Keratinocyte (primary cell): ENCODE data around the gene NDOR1. TPM values are rescaled to one million over a fixed set of nuclear protein-coding genes. Genes with fewer than 3 reads are reported as not detected.

ENCODE experiments used
- DNase-seq: peaks from one replicate; pipeline ENCODE4 v3.0.0-alpha.2; 2011; ENCODE audit warnings: low read depth, missing footprints, low spot score
- FAIRE-seq: peaks from 2 replicates; lab custom pipeline; 2011; peaks lifted over from hg19 to GRCh38; lab: Jason Lieb, UNC
- H2AFZ ChIP-seq: 2 replicates; pipeline ENCODE4 v1.6.0; 2012; ENCODE audit warnings: low read length, control low read depth, inconsistent platforms; ENCODE audit not compliant: control insufficient read depth
- H3K27ac ChIP-seq: 2 replicates; pipeline ENCODE4 v1.5.1; 2011; ENCODE audit warnings: low read length; ENCODE audit not compliant: control insufficient read depth, insufficient read depth
- H3K27me3 ChIP-seq: 3 replicates; pipeline ENCODE4 v1.6.0; 2011; ENCODE audit warnings: low read length; ENCODE audit not compliant: control insufficient read depth, insufficient read depth; ENCODE audit errors: extremely low read depth
- H3K36me3 ChIP-seq, 2 experiments: 2 replicates in 1 of 2; 3 replicates in 1 of 2; pipeline ENCODE4 v1.5.1; 2011; ENCODE audit warnings: low read length in 2 of 2, mild to moderate bottlenecking in 1 of 2; ENCODE audit not compliant: control insufficient read depth in 2 of 2, insufficient read depth in 2 of 2; ENCODE audit errors: extremely low read depth in 1 of 2
- H3K4me1 ChIP-seq: 3 replicates; pipeline ENCODE4 v1.5.1; 2011; ENCODE audit warnings: low read length; ENCODE audit not compliant: control insufficient read depth, insufficient read depth; ENCODE audit errors: extremely low read depth
- H3K4me2 ChIP-seq: 3 replicates; pipeline ENCODE4 v1.6.0; 2011; ENCODE audit warnings: low read depth, low read length; ENCODE audit not compliant: control insufficient read depth, insufficient read depth; ENCODE audit errors: extremely low read depth
- H3K4me3 ChIP-seq, 3 experiments: fragments of 200-600 bp in 1 of 3; sonication (generic) in 1 of 3; 2 replicates in 2 of 3; 3 replicates in 1 of 3; pipeline ENCODE4 v1.5.1; 2011 to 2016; ENCODE audit warnings: low read length in 3 of 3, mild to moderate bottlenecking in 3 of 3, control low read depth in 2 of 3, inconsistent platforms in 1 of 3, low read depth in 1 of 3, mixed read lengths in 1 of 3, mixed run types in 1 of 3, moderate library complexity in 1 of 3; ENCODE audit not compliant: control insufficient read depth in 2 of 3, insufficient read depth in 2 of 3; ENCODE audit errors: extremely low read depth in 1 of 3
- H3K79me2 ChIP-seq: 2 replicates; pipeline ENCODE4 v1.6.0; 2012; ENCODE audit warnings: low read length; ENCODE audit not compliant: control insufficient read depth, insufficient read depth
- H3K9ac ChIP-seq: 3 replicates; pipeline ENCODE4 v1.6.0; 2011; ENCODE audit warnings: low read length; ENCODE audit not compliant: control insufficient read depth, insufficient read depth; ENCODE audit errors: extremely low read depth
- H3K9me1 ChIP-seq: 3 replicates; pipeline ENCODE4 v1.6.0; 2011; ENCODE audit warnings: low read length; ENCODE audit not compliant: control insufficient read depth, insufficient read depth; ENCODE audit errors: extremely low read depth
- H3K9me3 ChIP-seq: 2 replicates; pipeline ENCODE4 v1.5.1; 2012; ENCODE audit warnings: low read depth, low read length; ENCODE audit not compliant: control insufficient read depth
- H4K20me1 ChIP-seq: 3 replicates; pipeline ENCODE4 v1.6.0; 2011; ENCODE audit warnings: low read length; ENCODE audit not compliant: control insufficient read depth, insufficient read depth; ENCODE audit errors: extremely low read depth
- EZH2 ChIP-seq: IDR thresholded peaks from one replicate; pipeline ENCODE4 v1.6.1; 2012; ENCODE audit warnings: inconsistent platforms, mild to moderate bottlenecking, low read length, moderate library complexity
- dilution Hi-C: fragments of 300-500 bp; cut with MboI; formaldehyde crosslinking; loops from one replicate; pipeline ENCODE4 v1.7.0; 2020; ENCODE audit warnings: low sequenced_read_pairs; ENCODE audit not compliant: extremely low pct_ligation_motif_present
- polyA plus RNA-seq, 5 experiments: library from polyadenylated mRNA; depleted of rRNA in 3 of 5; stranded (reverse) in 3 of 5; stranded (forward) in 1 of 5; unstranded in 1 of 5; fragments of >200 nt; gene quantifications; 1 replicate in 1 of 5; 2 replicates in 3 of 5; 3 replicates in 1 of 5; pipeline versions ENCODE4 v1.2.1 to v1.2.3, GENCODE V29; 2011 to 2012; ENCODE audit warnings: missing spikeins in 2 of 5, low read depth in 1 of 5, low replicate concordance in 1 of 5
- TF ChIP-seq, protein P1 (sequence below), 3 experiments: IDR thresholded peaks in 1 of 3; conservative IDR thresholded peaks in 1 of 3; optimal IDR thresholded peaks in 1 of 3; 2 replicates in 2 of 3; 3 replicates in 1 of 3; pipeline versions ENCODE3 to v1.5.1; 2011; ENCODE audit warnings: low read length in 3 of 3, mild to moderate bottlenecking in 3 of 3, moderate library complexity in 2 of 3, control low read depth in 1 of 3, inconsistent platforms in 1 of 3; ENCODE audit not compliant: insufficient read depth in 2 of 3; ENCODE audit errors: extremely low read depth in 1 of 3

Gene NDOR1
- polyA plus RNA-seq, 1 donor (not counting 4 experiments of a cell fraction or from before 2014, with no cell fraction given), result 3.9 TPM

- dilution Hi-C loops, result no loop called here
- Histone ChIP-seq H3K4me2 (peak overlapping the region; percentile 93), H3K4me3 (peak overlapping the region; percentile 64 to 81 (median 71)), H3K36me3 (no peaks in the 10 kb centered on the region), H3K9ac (peak overlapping the region; percentile 77), H3K9me3 (no peaks in the 10 kb centered on the region), H4K20me1 (peaks cover 2% of the 10 kb centered on the region), H3K9me1 (no peaks in the 10 kb centered on the region), H3K79me2 (peaks cover 41% of the 10 kb centered on the region), H2AFZ (peak overlapping the region; percentile 71), H3K27ac (peak overlapping the region; percentile 47), H3K27me3 (no peaks in the 10 kb centered on the region), H3K4me1 (peaks cover 39% of the 10 kb centered on the region)
- DNase-seq (no peak), FAIRE-seq (no peak)
- TF ChIP-seq EZH2, result no peak
- TF ChIP-seq, protein P1, sequence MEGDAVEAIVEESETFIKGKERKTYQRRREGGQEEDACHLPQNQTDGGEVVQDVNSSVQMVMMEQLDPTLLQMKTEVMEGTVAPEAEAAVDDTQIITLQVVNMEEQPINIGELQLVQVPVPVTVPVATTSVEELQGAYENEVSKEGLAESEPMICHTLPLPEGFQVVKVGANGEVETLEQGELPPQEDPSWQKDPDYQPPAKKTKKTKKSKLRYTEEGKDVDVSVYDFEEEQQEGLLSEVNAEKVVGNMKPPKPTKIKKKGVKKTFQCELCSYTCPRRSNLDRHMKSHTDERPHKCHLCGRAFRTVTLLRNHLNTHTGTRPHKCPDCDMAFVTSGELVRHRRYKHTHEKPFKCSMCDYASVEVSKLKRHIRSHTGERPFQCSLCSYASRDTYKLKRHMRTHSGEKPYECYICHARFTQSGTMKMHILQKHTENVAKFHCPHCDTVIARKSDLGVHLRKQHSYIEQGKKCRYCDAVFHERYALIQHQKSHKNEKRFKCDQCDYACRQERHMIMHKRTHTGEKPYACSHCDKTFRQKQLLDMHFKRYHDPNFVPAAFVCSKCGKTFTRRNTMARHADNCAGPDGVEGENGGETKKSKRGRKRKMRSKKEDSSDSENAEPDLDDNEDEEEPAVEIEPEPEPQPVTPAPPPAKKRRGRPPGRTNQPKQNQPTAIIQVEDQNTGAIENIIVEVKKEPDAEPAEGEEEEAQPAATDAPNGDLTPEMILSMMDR (optimal IDR thresholded peaks at IDR 0.05 in 1 of 3, IDR thresholded peaks at IDR 0.05 in 1 of 3, conservative IDR thresholded peaks at IDR 0.05 in 1 of 3; ENCODE audit: extremely low read depth in 1 of 3, insufficient read depth in 2 of 3, low read length in 3 of 3), result no peak
Measured at GRCh38 chr9:137201205-137201868, 4.2 kb upstream of the NDOR1 start.

DNA sequence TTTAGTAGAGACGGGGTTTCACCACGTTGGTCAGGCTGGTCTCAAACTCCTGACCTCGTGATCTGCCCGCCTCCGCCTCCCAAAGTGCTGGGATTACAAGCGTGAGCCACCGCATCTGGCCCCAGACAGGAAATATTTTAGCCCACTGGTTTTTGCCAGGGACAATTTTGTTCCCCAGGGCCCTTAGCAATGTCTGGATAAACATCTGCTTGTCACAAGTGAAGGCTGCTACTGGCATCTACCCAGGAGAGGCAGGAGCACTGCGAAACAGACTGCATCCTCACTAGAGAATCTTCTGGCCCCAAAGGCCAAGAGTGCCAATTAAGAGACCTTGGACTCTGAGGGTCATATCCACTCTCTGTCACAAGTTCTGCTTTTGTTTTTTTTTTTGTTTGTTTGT, 2.5 kb upstream of the NDOR1 start:
- H3K9me1 ChIP-seq, result no peaks in the 10 kb centered on the region
- H3K27me3 ChIP-seq, result no peaks in the 10 kb centered on the region
- FAIRE-seq, result no peak
- DNase-seq, result no peak
- H3K79me2 ChIP-seq, result peaks cover 53% of the 10 kb centered on the region
- H2AFZ ChIP-seq, result no peak overlapping the region
- peaks cover 0 to 3% of the 10 kb centered on the region in 2 experiments for H3K36me3 ChIP-seq
- no peak overlapping the region for H3K9ac ChIP-seq
- TF ChIP-seq, protein P1 (optimal IDR thresholded peaks at IDR 0.05 in 1 of 3, IDR thresholded peaks at IDR 0.05 in 1 of 3, conservative IDR thresholded peaks at IDR 0.05 in 1 of 3; ENCODE audit: extremely low read depth in 1 of 3, insufficient read depth in 2 of 3, low read length in 3 of 3), result no peak
- no peak for TF ChIP-seq EZH2
- dilution Hi-C loops, result no loop called here
- H3K4me3 ChIP-seq, result no peak overlapping the region
- H3K9me3 ChIP-seq, result no peaks in the 10 kb centered on the region
- H3K4me1 ChIP-seq, result peaks cover 42% of the 10 kb centered on the region
- no peak overlapping the region for H3K27ac ChIP-seq
- no peaks in the 10 kb centered on the region for H4K20me1 ChIP-seq
- no peak overlapping the region for H3K4me2 ChIP-seq
